ENCODE data around the gene FERD3L. TPM values are rescaled to one million over a fixed set of nuclear protein-coding genes. Genes with fewer than 3 reads are reported as not detected.

The FERD3L gene
- total RNA-seq, 1 experiment from 2014 or later, result not detected

DNA sequence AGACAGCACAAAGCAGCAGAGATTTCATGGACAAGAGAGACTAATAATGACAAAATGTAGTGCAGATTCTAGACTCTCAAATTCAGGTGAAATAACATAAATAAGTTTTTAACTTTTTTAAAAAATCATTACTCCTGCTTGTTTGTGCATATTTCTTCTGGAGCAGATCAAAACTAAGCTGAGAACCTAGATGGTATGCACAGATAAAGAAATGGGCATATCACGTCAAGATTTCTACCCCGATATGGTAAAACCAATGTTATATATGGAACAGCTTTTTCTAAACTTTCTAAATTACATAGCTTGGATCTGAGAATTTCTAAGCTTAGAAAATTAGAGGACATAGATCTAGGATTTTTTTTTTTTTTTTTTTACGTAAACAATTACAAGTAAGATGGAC lies 46.0 kb downstream of the FERD3L start:
- intact Hi-C loops (cut with micrococcal nuclease; ENCODE audit: unreplicated experiment) (no loop called here), in situ Hi-C loops (cut with HindIII; ENCODE audit: low pct_unique_long_range_greater_than_20kb, low sequenced_read_pairs) (no loop called here)
- Histone ChIP-seq H3K4me1 (ENCODE audit: control insufficient read depth, insufficient read depth, low read length) (no peaks in the 10 kb centered on the region), H3K27ac (ENCODE audit: low read length) (no peak overlapping the region), H3K36me3 (ENCODE audit: control insufficient read depth, insufficient read depth, low read length) (no peaks in the 10 kb centered on the region), H3K27me3 (ENCODE audit: control insufficient read depth, insufficient read depth, low read length) (no peaks in the 10 kb centered on the region), H3K4me3 (ENCODE audit: low read depth in 2 of 2, low read length in 2 of 2) (no peak overlapping the region), H3K9me3 (ENCODE audit: control insufficient read depth, insufficient read depth, low read depth, low read length) (no peaks in the 10 kb centered on the region)
- no TSS peak for BruUV-seq (replicated peaks)
- no peak for DNase-seq (ENCODE audit: low read depth, low spot score)
- CTCF ChIA-PET, result no interaction called here
- TF ChIP-seq TCF7L2 (IDR thresholded peaks at IDR 0.05; ENCODE audit: low read depth, low read length) (no peak), CTCF (IDR thresholded peaks at IDR 0.05) (no peak), SIN3A (IDR thresholded peaks at IDR 0.05; ENCODE audit: borderline replicate concordance, insufficient read depth, low read depth, low read length) (no peak)
- TF ChIP-seq, protein P1, sequence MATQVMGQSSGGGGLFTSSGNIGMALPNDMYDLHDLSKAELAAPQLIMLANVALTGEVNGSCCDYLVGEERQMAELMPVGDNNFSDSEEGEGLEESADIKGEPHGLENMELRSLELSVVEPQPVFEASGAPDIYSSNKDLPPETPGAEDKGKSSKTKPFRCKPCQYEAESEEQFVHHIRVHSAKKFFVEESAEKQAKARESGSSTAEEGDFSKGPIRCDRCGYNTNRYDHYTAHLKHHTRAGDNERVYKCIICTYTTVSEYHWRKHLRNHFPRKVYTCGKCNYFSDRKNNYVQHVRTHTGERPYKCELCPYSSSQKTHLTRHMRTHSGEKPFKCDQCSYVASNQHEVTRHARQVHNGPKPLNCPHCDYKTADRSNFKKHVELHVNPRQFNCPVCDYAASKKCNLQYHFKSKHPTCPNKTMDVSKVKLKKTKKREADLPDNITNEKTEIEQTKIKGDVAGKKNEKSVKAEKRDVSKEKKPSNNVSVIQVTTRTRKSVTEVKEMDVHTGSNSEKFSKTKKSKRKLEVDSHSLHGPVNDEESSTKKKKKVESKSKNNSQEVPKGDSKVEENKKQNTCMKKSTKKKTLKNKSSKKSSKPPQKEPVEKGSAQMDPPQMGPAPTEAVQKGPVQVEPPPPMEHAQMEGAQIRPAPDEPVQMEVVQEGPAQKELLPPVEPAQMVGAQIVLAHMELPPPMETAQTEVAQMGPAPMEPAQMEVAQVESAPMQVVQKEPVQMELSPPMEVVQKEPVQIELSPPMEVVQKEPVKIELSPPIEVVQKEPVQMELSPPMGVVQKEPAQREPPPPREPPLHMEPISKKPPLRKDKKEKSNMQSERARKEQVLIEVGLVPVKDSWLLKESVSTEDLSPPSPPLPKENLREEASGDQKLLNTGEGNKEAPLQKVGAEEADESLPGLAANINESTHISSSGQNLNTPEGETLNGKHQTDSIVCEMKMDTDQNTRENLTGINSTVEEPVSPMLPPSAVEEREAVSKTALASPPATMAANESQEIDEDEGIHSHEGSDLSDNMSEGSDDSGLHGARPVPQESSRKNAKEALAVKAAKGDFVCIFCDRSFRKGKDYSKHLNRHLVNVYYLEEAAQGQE (IDR thresholded peaks at IDR 0.05; ENCODE audit: insufficient read depth in 1 of 2, low read depth in 2 of 2, low read length in 1 of 2), result no peak
- ATAC-seq, result no peak
- POLR2A ChIA-PET, result interaction anchor here (0.6 kb wide), 1 partner anchor 513 kb away, joined by 6 read pairs; no protein-coding TSS in a partner anchor

- ATAC-seq (no peak), DNase-seq (ENCODE audit: low read depth, low spot score) (no peak)
- Histone ChIP-seq H3K4me3 (ENCODE audit: low read depth in 2 of 2, low read length in 2 of 2) (no peak overlapping the region), H3K27me3 (ENCODE audit: control insufficient read depth, insufficient read depth, low read length) (no peaks in the 10 kb centered on the region), H3K9me3 (ENCODE audit: control insufficient read depth, insufficient read depth, low read depth, low read length) (no peaks in the 10 kb centered on the region), H3K27ac (ENCODE audit: low read length) (no peak overlapping the region), H3K36me3 (ENCODE audit: control insufficient read depth, insufficient read depth, low read length) (no peaks in the 10 kb centered on the region), H3K4me1 (ENCODE audit: control insufficient read depth, insufficient read depth, low read length) (no peaks in the 10 kb centered on the region)
- intact Hi-C loops (cut with micrococcal nuclease; ENCODE audit: unreplicated experiment) (no loop called here), in situ Hi-C loops (cut with HindIII; ENCODE audit: low pct_unique_long_range_greater_than_20kb, low sequenced_read_pairs) (no loop called here)
- ChIA-PET POLR2A (no interaction called here), CTCF (no interaction called here)
- BruUV-seq (replicated peaks), result no TSS peak
- no peak for TF ChIP-seq TCF7L2 (IDR thresholded peaks at IDR 0.05; ENCODE audit: low read depth, low read length)
- TF ChIP-seq SIN3A (IDR thresholded peaks at IDR 0.05; ENCODE audit: borderline replicate concordance, insufficient read depth, low read depth, low read length), result no peak
- TF ChIP-seq, protein P1 (IDR thresholded peaks at IDR 0.05; ENCODE audit: insufficient read depth in 1 of 2, low read depth in 2 of 2, low read length in 1 of 2), result no peak
- TF ChIP-seq POLR2AphosphoS5 (IDR thresholded peaks at IDR 0.05; ENCODE audit: low read depth, low read length), result no peak
- TF ChIP-seq CTCF (IDR thresholded peaks at IDR 0.05), result no peak
These were observed 46.7 kb downstream of the FERD3L start for GRCh38 chr7:19098510-19098909.

Measured in Panc1 (cell line).